Ascending aorta (tissue), 2 donors: ENCODE data around the gene RCE1. TPM values are rescaled to one million over a fixed set of nuclear protein-coding genes. Genes with fewer than 3 reads are reported as not detected.

Experiments used
- DNase-seq, 2 donors: peaks; one replicate each; pipeline ENCODE4 v3.0.0-alpha.2; 2019; ENCODE audit warnings: low spot score in 2 of 2
- H3K27ac ChIP-seq, 2 donors: fragments of 200-600 bp; sonication (generic); one replicate each; pipeline ENCODE4 v1.5.1; 2016 to 2017; ENCODE audit warnings: mild to moderate bottlenecking in 1 of 2
- H3K27me3 ChIP-seq: fragments of 200-600 bp; sonication (generic); one replicate; pipeline ENCODE4 v1.5.1; 2017
- H3K36me3 ChIP-seq, 2 donors: fragments of 200-600 bp; sonication (generic); one replicate each; pipeline ENCODE4 v1.5.1; 2016
- H3K4me1 ChIP-seq, 2 donors: fragments of 200-600 bp; sonication (generic); one replicate each; pipeline ENCODE4 v1.5.1; 2016 to 2017; ENCODE audit warnings: mild to moderate bottlenecking in 1 of 2
- H3K4me3 ChIP-seq, 2 donors: fragments of 200-600 bp; sonication (generic); one replicate each; pipeline ENCODE4 v1.5.1; 2016 to 2017; ENCODE audit warnings: mild to moderate bottlenecking in 1 of 2
- H3K9me3 ChIP-seq, 2 donors: fragments of 200-600 bp; sonication (generic); one replicate each; pipeline ENCODE4 v1.5.1; 2016
- intact Hi-C: fragments of 100-400 bp; cut with DNase I; formaldehyde crosslinking; loops from one replicate; pipeline ENCODE4 v1.15.1; 2023
- total RNA-seq: library from RNA; depleted of rRNA; stranded (reverse); fragments of >200 nt; gene quantifications from one replicate; pipeline ENCODE4 v1.1.0, GENCODE V29; 2016
- TF ChIP-seq, protein P1 (sequence below), 3 experiments: fragments of 200-600 bp in 2 of 3; fragments of 450-650 bp in 1 of 3; sonication (generic) in 2 of 3; IDR thresholded peaks; one replicate each; pipeline ENCODE4 v1.5.1; 2016 to 2019; ENCODE audit warnings: antibody characterized with exemption in 3 of 3, mild to moderate bottlenecking in 1 of 3, moderate library complexity in 1 of 3

RCE1 gene
- total RNA-seq, 1 donor from 2014 or later: 45.7 TPM

DNA sequence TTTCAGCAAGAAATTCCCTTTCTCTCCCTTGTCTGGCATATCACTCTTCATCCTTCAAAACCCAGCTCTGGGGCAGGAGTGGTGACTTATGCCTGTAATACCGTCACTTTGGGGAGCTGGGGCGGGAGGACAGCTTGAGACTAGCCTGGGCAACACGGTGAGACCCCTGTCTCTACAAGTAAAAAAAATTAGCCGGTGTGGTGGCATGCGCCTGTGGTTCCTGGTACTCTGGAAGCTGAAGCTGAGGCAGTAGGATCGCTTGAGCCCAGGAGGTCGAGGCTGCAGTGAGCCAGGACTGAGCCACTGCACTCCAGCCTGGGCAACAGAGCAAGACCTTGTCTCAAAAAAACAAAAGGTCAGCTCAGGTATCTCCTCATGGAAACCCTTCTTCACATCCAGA is 1.4 kb upstream of the RCE1 start:
- intact Hi-C loops: loop anchor here (2.0 to 5.0 kb wide), 3 partner anchors 130 to 497 kb away; partner anchors contain the start of genes BRMS1 and PELI3
- H3K9me3 ChIP-seq: no peaks in the 10 kb centered on the region
- TF ChIP-seq, protein P1, sequence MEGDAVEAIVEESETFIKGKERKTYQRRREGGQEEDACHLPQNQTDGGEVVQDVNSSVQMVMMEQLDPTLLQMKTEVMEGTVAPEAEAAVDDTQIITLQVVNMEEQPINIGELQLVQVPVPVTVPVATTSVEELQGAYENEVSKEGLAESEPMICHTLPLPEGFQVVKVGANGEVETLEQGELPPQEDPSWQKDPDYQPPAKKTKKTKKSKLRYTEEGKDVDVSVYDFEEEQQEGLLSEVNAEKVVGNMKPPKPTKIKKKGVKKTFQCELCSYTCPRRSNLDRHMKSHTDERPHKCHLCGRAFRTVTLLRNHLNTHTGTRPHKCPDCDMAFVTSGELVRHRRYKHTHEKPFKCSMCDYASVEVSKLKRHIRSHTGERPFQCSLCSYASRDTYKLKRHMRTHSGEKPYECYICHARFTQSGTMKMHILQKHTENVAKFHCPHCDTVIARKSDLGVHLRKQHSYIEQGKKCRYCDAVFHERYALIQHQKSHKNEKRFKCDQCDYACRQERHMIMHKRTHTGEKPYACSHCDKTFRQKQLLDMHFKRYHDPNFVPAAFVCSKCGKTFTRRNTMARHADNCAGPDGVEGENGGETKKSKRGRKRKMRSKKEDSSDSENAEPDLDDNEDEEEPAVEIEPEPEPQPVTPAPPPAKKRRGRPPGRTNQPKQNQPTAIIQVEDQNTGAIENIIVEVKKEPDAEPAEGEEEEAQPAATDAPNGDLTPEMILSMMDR (IDR thresholded peaks at IDR 0.05): no peak
- peaks cover 5 to 26% of the 10 kb centered on the region in 2 donors for H3K36me3 ChIP-seq
- no peaks in the 10 kb centered on the region for H3K27me3 ChIP-seq
- H3K4me1 ChIP-seq: peaks cover 12 to 23% of the 10 kb centered on the region in 2 donors
- DNase-seq: no peak
- H3K4me3 ChIP-seq: peak overlapping the region; percentile 76 to 90
- peak overlapping the region in 1 of 2 donors; percentile 93 for H3K27ac ChIP-seq

DNA sequence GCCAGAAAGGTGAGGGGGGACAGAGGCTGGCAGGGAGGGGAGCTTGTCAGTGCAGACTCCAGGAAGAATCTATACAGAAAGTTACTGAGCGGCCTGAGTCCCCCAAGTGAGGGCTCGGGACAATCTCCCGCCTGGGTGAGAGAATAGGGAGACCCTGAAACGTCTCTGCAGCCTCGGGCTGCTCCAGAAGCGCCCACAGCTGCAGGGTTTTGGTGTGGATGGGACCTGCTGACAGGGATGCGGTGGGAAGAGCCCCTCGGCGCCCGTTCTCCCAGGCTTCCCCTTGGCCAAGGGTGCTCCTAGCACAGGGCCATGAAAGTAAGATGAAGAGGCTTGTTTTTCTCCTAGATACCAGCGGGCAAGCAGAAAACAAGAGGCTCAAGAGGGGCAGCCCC is 743 bp upstream of the RCE1 start:
- TF ChIP-seq, protein P1 (IDR thresholded peaks at IDR 0.05): no peak
- Histone ChIP-seq H3K4me3 (peak overlapping the region; percentile 76 to 90), H3K4me1 (peaks cover 12 to 23% of the 10 kb centered on the region in 2 donors), H3K27ac (peak overlapping the region; percentile 93 to 99), H3K36me3 (peaks cover 5 to 31% of the 10 kb centered on the region in 2 donors), H3K9me3 (no peaks in the 10 kb centered on the region), H3K27me3 (no peaks in the 10 kb centered on the region)
- DNase-seq: no peak
- intact Hi-C loops: loop anchor here (2.0 to 5.0 kb wide), 3 partner anchors 130 to 498 kb away; partner anchors contain the start of genes BRMS1 and PELI3

DNA sequence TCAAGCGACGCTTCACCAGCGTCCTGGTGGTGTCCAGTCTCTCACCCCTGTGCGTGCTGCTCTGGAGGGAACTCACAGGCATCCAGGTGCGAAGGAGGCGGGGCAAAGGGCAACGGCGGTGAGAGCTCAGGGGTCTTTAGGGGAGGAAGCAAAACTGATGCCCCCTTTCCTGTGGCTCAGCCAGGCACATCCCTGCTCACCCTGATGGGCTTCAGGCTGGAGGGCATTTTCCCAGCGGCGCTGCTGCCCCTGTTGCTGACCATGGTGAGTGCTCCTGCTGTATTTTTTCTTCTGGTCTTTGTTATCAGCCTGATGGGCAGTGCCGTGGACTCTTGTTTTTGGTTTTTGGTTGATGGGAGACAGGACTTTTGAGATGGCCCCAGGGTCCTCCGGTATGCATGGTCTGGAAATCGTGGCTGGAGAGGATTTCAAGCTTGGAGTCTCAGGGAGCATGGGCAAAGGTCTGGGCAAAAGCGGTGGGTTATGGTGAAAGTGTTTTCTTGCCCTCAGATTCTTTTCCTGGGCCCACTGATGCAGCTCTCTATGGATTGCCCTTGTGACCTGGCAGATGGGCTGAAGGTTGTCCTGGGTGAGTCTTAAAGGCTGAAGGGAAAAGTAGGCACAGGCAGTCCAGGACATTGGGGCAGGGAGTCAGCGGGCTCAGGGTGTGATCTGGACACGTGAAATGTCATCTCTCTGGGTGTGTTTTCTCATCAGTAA is 695 bp downstream of the RCE1 start:
- Histone ChIP-seq H3K27me3 (no peaks in the 10 kb centered on the region), H3K4me3 (peak overlapping the region; percentile 76 to 90), H3K9me3 (no peaks in the 10 kb centered on the region), H3K27ac (peak overlapping the region; percentile 93 to 99), H3K4me1 (peaks cover 12 to 23% of the 10 kb centered on the region in 2 donors), H3K36me3 (peaks cover 9 to 32% of the 10 kb centered on the region in 2 donors)
- intact Hi-C loops: loop anchor here (1.0 to 5.0 kb wide), 4 partner anchors 12 to 499 kb away; partner anchors contain the start of genes BRMS1 and PELI3
- no peak for DNase-seq
- TF ChIP-seq, protein P1 (IDR thresholded peaks at IDR 0.05): no peak

DNA sequence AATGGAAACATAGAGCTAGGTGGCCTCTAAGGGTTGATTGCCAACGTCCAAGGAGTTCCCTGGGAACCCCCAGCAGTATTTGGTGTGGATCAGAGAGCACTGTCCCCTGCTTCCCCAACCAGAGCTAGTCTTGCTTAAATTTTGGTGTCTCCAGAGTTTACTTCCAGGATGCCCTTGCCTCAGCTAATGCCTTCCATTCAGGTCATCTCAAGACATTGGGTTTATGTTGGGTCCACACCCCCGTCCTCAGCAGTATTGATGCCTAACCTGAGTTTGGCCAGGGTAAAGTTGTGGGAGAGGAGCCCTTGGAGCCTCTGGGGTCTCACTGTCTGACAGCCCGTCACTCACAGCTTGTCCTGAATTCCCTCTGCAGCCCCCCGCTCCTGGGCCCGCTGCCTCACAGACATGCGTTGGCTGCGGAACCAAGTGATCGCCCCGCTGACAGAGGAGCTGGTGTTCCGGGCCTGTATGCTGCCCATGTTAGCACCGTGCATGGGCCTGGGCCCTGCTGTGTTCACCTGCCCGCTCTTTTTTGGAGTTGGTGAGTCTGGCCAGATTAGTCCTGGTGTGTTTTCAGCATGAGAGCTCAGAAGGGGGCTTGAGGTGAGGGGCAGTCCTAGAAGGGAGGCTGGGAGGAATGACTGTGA is 1.4 kb downstream of the RCE1 start:
- TF ChIP-seq, protein P1 (IDR thresholded peaks at IDR 0.05): no peak
- Histone ChIP-seq H3K27ac (no peak overlapping the region), H3K4me3 (peak overlapping the region in 1 of 2 donors; percentile 76), H3K27me3 (no peaks in the 10 kb centered on the region), H3K36me3 (peaks cover 9 to 32% of the 10 kb centered on the region in 2 donors), H3K9me3 (no peaks in the 10 kb centered on the region), H3K4me1 (peaks cover 12 to 23% of the 10 kb centered on the region in 2 donors)
- intact Hi-C loops: loop anchor here (5.0 kb wide), 2 partner anchors 128 to 377 kb away; partner anchors contain the start of gene PELI3
- no peak for DNase-seq

DNA sequence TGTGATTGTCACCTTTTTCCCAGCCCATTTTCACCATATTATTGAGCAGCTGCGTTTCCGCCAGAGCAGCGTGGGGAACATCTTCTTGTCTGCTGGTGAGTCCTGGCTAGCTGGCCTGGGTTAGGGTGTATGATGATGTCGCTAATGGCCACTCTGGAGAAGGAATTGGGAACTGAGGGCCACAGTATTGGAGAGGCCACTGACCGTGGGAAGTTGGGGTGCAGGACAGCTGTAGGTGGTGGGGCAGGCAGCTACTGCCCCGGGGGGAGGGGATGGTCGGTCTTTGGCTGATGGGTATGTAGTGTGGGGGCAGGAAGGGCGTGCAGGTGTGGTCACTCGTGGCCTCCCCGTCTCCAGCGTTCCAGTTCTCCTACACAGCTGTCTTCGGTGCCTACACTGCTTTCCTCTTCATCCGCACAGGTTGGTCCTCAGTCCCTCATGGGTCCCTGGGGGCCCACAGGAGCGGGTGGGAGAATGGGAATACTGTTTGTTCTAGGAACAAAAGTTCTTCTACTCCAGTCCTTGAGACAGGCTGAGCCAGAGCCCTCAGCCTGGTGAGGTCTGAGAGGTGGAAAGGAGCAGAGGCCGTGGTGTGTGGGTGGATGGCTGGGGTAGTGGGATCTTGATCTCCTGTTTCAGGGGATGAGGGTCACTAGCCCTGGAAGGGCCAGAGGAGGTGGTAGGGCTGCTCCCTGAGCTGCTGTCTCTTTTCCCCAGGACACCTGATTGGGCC is 2.1 kb downstream of the RCE1 start:
- intact Hi-C loops: no loop called here
- no peak for DNase-seq

More for the DNA sequence above, 2.1 kb downstream of the RCE1 start:
- no peaks in the 10 kb centered on the region for H3K27me3 ChIP-seq
- H3K36me3 ChIP-seq: peaks cover 9 to 32% of the 10 kb centered on the region in 2 donors
- no peak overlapping the region for H3K27ac ChIP-seq
- H3K9me3 ChIP-seq: no peaks in the 10 kb centered on the region
- H3K4me1 ChIP-seq: peaks cover 12 to 23% of the 10 kb centered on the region in 2 donors
- no peak overlapping the region for H3K4me3 ChIP-seq
- TF ChIP-seq, protein P1 (IDR thresholded peaks at IDR 0.05): no peak
